Mammary epithelial cell (primary cell): ENCODE results near the gene CUL4A.

Experiments used
- EZH2 ChIP-seq: IDR thresholded peaks from 2 replicates; pipeline ENCODE4 v1.6.1; 2012; ENCODE audit warnings: low read length, inconsistent platforms, borderline replicate concordance
- TF ChIP-seq, protein P1 (sequence below), 2 donors: IDR thresholded peaks in 1 of 2; conservative IDR thresholded peaks in 1 of 2; 2 replicates each; pipeline ENCODE4 v1.5.1; 2011 to 2012; ENCODE audit warnings: inconsistent platforms in 2 of 2, low read length in 2 of 2, mild to moderate bottlenecking in 2 of 2, control low read depth in 1 of 2, low read depth in 1 of 2; ENCODE audit not compliant: insufficient read depth in 1 of 2; ENCODE audit errors: extremely low read depth in 1 of 2

DNA sequence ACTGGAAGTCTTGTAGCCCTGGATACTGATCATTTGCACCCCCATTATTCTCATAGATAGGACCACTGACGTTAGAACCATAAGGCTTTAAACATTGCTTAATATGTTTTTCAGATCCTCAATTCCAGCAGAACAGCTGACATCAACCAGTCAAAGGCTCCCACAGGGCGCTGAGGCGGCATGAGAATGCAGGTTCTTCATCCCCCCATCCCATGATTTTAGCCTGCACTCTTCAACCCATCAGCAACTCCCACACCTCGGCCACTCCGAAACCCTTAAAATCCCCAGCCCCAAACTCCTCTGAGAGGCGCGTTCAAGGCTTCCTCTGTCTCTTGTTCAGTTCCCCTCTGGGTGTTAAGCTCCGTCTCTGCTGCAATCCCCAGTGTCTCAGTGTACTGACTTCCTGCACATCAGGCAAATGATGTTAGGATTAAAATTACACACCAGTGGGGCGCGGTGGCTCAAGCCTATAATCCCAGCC lies 63.3 kb downstream of the CUL4A start:
- TF ChIP-seq, protein P1, sequence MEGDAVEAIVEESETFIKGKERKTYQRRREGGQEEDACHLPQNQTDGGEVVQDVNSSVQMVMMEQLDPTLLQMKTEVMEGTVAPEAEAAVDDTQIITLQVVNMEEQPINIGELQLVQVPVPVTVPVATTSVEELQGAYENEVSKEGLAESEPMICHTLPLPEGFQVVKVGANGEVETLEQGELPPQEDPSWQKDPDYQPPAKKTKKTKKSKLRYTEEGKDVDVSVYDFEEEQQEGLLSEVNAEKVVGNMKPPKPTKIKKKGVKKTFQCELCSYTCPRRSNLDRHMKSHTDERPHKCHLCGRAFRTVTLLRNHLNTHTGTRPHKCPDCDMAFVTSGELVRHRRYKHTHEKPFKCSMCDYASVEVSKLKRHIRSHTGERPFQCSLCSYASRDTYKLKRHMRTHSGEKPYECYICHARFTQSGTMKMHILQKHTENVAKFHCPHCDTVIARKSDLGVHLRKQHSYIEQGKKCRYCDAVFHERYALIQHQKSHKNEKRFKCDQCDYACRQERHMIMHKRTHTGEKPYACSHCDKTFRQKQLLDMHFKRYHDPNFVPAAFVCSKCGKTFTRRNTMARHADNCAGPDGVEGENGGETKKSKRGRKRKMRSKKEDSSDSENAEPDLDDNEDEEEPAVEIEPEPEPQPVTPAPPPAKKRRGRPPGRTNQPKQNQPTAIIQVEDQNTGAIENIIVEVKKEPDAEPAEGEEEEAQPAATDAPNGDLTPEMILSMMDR (conservative IDR thresholded peaks at IDR 0.05 in 1 of 2, IDR thresholded peaks at IDR 0.05 in 1 of 2; ENCODE audit: extremely low read depth in 1 of 2, insufficient read depth in 1 of 2, low read depth in 1 of 2, low read length in 2 of 2): no peak
- no peak for TF ChIP-seq EZH2
